HL-60 (cell line): ENCODE results near the gene MPC1.

Experiments
- DNase-seq, 2 experiments: peaks; one replicate each; pipeline ENCODE4 v3.0.0-alpha.2; 2010 to 2020; ENCODE audit warnings: low read depth in 1 of 2, low spot score in 1 of 2
- H3K27ac ChIP-seq: fragments of 250-450 bp; sonication (Bioruptor Pico); replicated peaks from 2 replicates; pipeline ENCODE4 v1.5.1; 2020; ENCODE audit warnings: mild to moderate bottlenecking, moderate library complexity
- H3K27me3 ChIP-seq: fragments of 250-450 bp; sonication (Bioruptor Pico); 2 replicates; pipeline ENCODE4 v1.5.1; 2021; ENCODE audit warnings: mild to moderate bottlenecking, moderate library complexity; ENCODE audit not compliant: insufficient read depth, poor library complexity, severe bottlenecking
- H3K4me3 ChIP-seq: replicated peaks from 2 replicates; pipeline ENCODE4 v1.5.1; 2011; ENCODE audit warnings: mild to moderate bottlenecking, control low read depth, low read length; ENCODE audit not compliant: insufficient read depth
- CTCF ChIP-seq: IDR thresholded peaks from one replicate; pipeline ENCODE4 v1.5.1; 2011; ENCODE audit warnings: low read length, control low read depth, inconsistent platforms; ENCODE audit not compliant: insufficient read depth
- GABPA ChIP-seq: IDR thresholded peaks from 2 replicates; pipeline ENCODE4 v1.6.1; 2012; ENCODE audit warnings: low read depth
- POLR2AphosphoS5 ChIP-seq: IDR thresholded peaks from 2 replicates; pipeline ENCODE4 v1.6.1; 2012; ENCODE audit warnings: low read depth
- REST ChIP-seq: IDR thresholded peaks from 2 replicates; pipeline ENCODE4 v1.6.1; 2012; ENCODE audit warnings: low read depth; ENCODE audit not compliant: insufficient replicate concordance
- SPI1 ChIP-seq: IDR thresholded peaks from 2 replicates; pipeline ENCODE4 v1.6.1; 2012; ENCODE audit warnings: low read depth, mild to moderate bottlenecking, borderline replicate concordance

Gene MPC1

DNA sequence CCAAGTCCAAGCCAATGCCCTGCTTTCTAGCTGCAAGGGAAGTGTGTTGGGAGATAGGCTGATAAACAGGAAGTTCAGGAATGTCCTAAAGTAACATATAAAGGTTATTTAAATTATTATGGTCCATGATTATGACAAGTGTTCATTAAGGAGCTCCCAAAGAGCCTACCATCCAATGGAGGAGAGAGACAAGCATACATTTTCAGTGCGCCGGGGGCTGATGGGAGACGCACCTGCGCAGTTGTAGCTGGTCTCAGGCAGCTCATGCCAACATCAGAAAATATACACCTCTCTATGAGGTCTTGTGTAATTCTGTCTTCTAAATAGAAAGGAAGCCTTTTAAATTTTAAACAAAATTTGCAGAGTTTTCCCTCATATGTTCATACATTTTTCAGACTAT, 27.8 kb downstream of the MPC1 start:
- no peak for DNase-seq
- no peak overlapping the region for H3K4me3 ChIP-seq
- H3K27me3 ChIP-seq = no peaks in the 10 kb centered on the region
- TF ChIP-seq REST (no peak), GABPA (no peak), POLR2AphosphoS5 (no peak), CTCF (no peak), SPI1 (no peak)
- H3K27ac ChIP-seq = no peak overlapping the region

GRCh38 chr6:166354143-166354542, 28.6 kb downstream of the MPC1 start:
- DNase-seq = no peak
- H3K27ac ChIP-seq = no peak overlapping the region
- no peak overlapping the region for H3K4me3 ChIP-seq
- H3K27me3 ChIP-seq = no peaks in the 10 kb centered on the region
- TF ChIP-seq SPI1 (no peak), GABPA (no peak), REST (no peak), CTCF (no peak), POLR2AphosphoS5 (no peak)

DNA sequence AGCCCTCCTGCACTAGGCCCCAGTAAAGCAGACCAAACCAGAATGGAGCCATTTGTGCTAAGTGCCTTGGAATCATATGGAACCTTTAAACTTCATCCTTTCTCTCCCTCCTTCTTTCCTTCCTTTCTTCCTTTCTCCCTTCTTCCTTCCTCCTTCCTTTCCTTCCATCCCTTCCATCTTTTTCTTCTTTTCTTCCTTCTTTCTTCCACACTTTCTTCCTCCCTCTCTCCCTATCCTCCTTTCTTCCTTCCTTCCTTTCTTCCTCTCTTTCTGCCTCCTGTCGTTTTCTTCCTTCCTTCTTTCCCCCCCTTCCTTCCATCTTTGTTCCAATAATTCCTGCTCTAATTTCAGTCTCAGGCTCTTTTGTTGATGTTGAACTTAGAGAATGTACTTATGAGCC, 29.2 kb downstream of the MPC1 start:
- Histone ChIP-seq H3K4me3 (no peak overlapping the region), H3K27ac (no peak overlapping the region), H3K27me3 (no peaks in the 10 kb centered on the region)
- DNase-seq = no peak
- TF ChIP-seq CTCF (no peak), POLR2AphosphoS5 (no peak), GABPA (no peak), SPI1 (no peak), REST (no peak)
